ENCODE data around the gene C10orf120. TPM values are rescaled to one million over a fixed set of nuclear protein-coding genes. Genes with fewer than 3 reads are reported as not detected.

Gene C10orf120
- total and polyA plus RNA-seq, 9 donors, result not detected

GRCh38 chr10:122706947-122707346 lies 7.3 kb upstream of the C10orf120 start:
- peaks cover 4% of the 10 kb centered on the region for H3K27me3 ChIP-seq (ENCODE audit: control insufficient read depth, insufficient read depth, low read length)
- H3K9me3 ChIP-seq (replicated peaks; ENCODE audit: control insufficient read depth, low read depth, low read length), result no peaks in the 10 kb centered on the region
- no CpG with 5 or more reads among the region's 4 CpGs for WGBS (ENCODE audit: insufficient coverage)
- no peaks in the 10 kb centered on the region for H3K4me1 ChIP-seq (ENCODE audit: control insufficient read depth, insufficient read depth, low read length)
- H3K4me3 ChIP-seq (ENCODE audit: low read length), result no peak overlapping the region
- no peak for DNase-seq
- no peaks in the 10 kb centered on the region for H3K36me3 ChIP-seq (ENCODE audit: control insufficient read depth, insufficient read depth, low read length)
- no peak overlapping the region for H3K27ac ChIP-seq (ENCODE audit: low read length)

- H3K27me3 ChIP-seq (ENCODE audit: control insufficient read depth, insufficient read depth, low read length), result peaks cover 4% of the 10 kb centered on the region
- no peaks in the 10 kb centered on the region for H3K4me1 ChIP-seq (ENCODE audit: control insufficient read depth, insufficient read depth, low read length)
- WGBS (ENCODE audit: insufficient coverage), result no CpG with 5 or more reads among the region's 2 CpGs
- no peak overlapping the region for H3K27ac ChIP-seq (ENCODE audit: low read length)
- DNase-seq, result peak; percentile 5
- no peaks in the 10 kb centered on the region for H3K36me3 ChIP-seq (ENCODE audit: control insufficient read depth, insufficient read depth, low read length)
- no peaks in the 10 kb centered on the region for H3K9me3 ChIP-seq (replicated peaks; ENCODE audit: control insufficient read depth, low read depth, low read length)
- no peak overlapping the region for H3K4me3 ChIP-seq (ENCODE audit: low read length)
Observed at GRCh38 chr10:122706467-122706866, 6.8 kb upstream of the C10orf120 start.

- no peaks in the 10 kb centered on the region for H3K9me3 ChIP-seq (replicated peaks; ENCODE audit: control insufficient read depth, low read depth, low read length)
- no peaks in the 10 kb centered on the region for H3K36me3 ChIP-seq (ENCODE audit: control insufficient read depth, insufficient read depth, low read length)
- H3K4me3 ChIP-seq (ENCODE audit: low read length), result no peak overlapping the region
- WGBS (ENCODE audit: insufficient coverage), result 55% methylated on average over 6 of the region's 9 CpGs
- H3K27ac ChIP-seq (ENCODE audit: low read length), result no peak overlapping the region
- no peaks in the 10 kb centered on the region for H3K4me1 ChIP-seq (ENCODE audit: control insufficient read depth, insufficient read depth, low read length)
- DNase-seq, result peak; percentile 19
- H3K27me3 ChIP-seq (ENCODE audit: control insufficient read depth, insufficient read depth, low read length), result peaks cover 4% of the 10 kb centered on the region
Observed at GRCh38 chr10:122703483-122704448, 4.1 kb upstream of the C10orf120 start.

- no peaks in the 10 kb centered on the region for H3K36me3 ChIP-seq (ENCODE audit: control insufficient read depth, insufficient read depth, low read length)
- no peak overlapping the region for H3K4me3 ChIP-seq (ENCODE audit: low read length)
- no peaks in the 10 kb centered on the region for H3K4me1 ChIP-seq (ENCODE audit: control insufficient read depth, insufficient read depth, low read length)
- no CpG with 5 or more reads among the region's 2 CpGs for WGBS (ENCODE audit: insufficient coverage)
- DNase-seq, result no peak
- H3K27me3 ChIP-seq (ENCODE audit: control insufficient read depth, insufficient read depth, low read length), result peaks cover 4% of the 10 kb centered on the region
- H3K27ac ChIP-seq (ENCODE audit: low read length), result no peak overlapping the region
- H3K9me3 ChIP-seq (replicated peaks; ENCODE audit: control insufficient read depth, low read depth, low read length), result no peaks in the 10 kb centered on the region
Observed at GRCh38 chr10:122702275-122702674, 2.6 kb upstream of the C10orf120 start.

GRCh38 chr10:122701652-122702051 lies 2.0 kb upstream of the C10orf120 start:
- no peak for DNase-seq
- Histone ChIP-seq H3K27me3 (ENCODE audit: control insufficient read depth, insufficient read depth, low read length) (peaks cover 4% of the 10 kb centered on the region), H3K9me3 (replicated peaks; ENCODE audit: control insufficient read depth, low read depth, low read length) (no peaks in the 10 kb centered on the region), H3K4me1 (ENCODE audit: control insufficient read depth, insufficient read depth, low read length) (no peaks in the 10 kb centered on the region), H3K36me3 (ENCODE audit: control insufficient read depth, insufficient read depth, low read length) (no peaks in the 10 kb centered on the region), H3K27ac (ENCODE audit: low read length) (no peak overlapping the region), H3K4me3 (ENCODE audit: low read length) (no peak overlapping the region)
- WGBS (ENCODE audit: insufficient coverage), result 67% methylated on average over 1 of the region's 2 CpGs

- H3K27me3 ChIP-seq (ENCODE audit: control insufficient read depth, insufficient read depth, low read length), result peaks cover 2% of the 10 kb centered on the region
- no CpG with 5 or more reads among the region's 1 CpG for WGBS (ENCODE audit: insufficient coverage)
- H3K9me3 ChIP-seq (replicated peaks; ENCODE audit: control insufficient read depth, low read depth, low read length), result no peaks in the 10 kb centered on the region
- no peak overlapping the region for H3K27ac ChIP-seq (ENCODE audit: low read length)
- H3K36me3 ChIP-seq (ENCODE audit: control insufficient read depth, insufficient read depth, low read length), result no peaks in the 10 kb centered on the region
- H3K4me3 ChIP-seq (ENCODE audit: low read length), result no peak overlapping the region
- DNase-seq, result no peak
- H3K4me1 ChIP-seq (ENCODE audit: control insufficient read depth, insufficient read depth, low read length), result no peaks in the 10 kb centered on the region
Observed at GRCh38 chr10:122696687-122697086, 3.0 kb downstream of the C10orf120 start.

GRCh38 chr10:122692744-122693143 lies 6.9 kb downstream of the C10orf120 start:
- no peak overlapping the region for H3K27ac ChIP-seq (ENCODE audit: low read length)
- no peaks in the 10 kb centered on the region for H3K27me3 ChIP-seq (ENCODE audit: control insufficient read depth, insufficient read depth, low read length)
- 67% methylated on average over 2 of the region's 5 CpGs for WGBS (ENCODE audit: insufficient coverage)
- H3K9me3 ChIP-seq (replicated peaks; ENCODE audit: control insufficient read depth, low read depth, low read length), result no peaks in the 10 kb centered on the region
- DNase-seq, result no peak
- no peaks in the 10 kb centered on the region for H3K36me3 ChIP-seq (ENCODE audit: control insufficient read depth, insufficient read depth, low read length)
- no peaks in the 10 kb centered on the region for H3K4me1 ChIP-seq (ENCODE audit: control insufficient read depth, insufficient read depth, low read length)
- H3K4me3 ChIP-seq (ENCODE audit: low read length), result no peak overlapping the region

GRCh38 chr10:122689146-122689820 lies 10.4 kb downstream of the C10orf120 start:
- DNase-seq, result no peak
- no CpG with 5 or more reads among the region's 6 CpGs for WGBS (ENCODE audit: insufficient coverage)
- Histone ChIP-seq H3K27ac (ENCODE audit: low read length) (no peak overlapping the region), H3K9me3 (replicated peaks; ENCODE audit: control insufficient read depth, low read depth, low read length) (no peaks in the 10 kb centered on the region), H3K36me3 (ENCODE audit: control insufficient read depth, insufficient read depth, low read length) (no peaks in the 10 kb centered on the region), H3K4me3 (ENCODE audit: low read length) (no peak overlapping the region), H3K4me1 (ENCODE audit: control insufficient read depth, insufficient read depth, low read length) (no peaks in the 10 kb centered on the region), H3K27me3 (ENCODE audit: control insufficient read depth, insufficient read depth, low read length) (no peaks in the 10 kb centered on the region)

GRCh38 chr10:122688293-122688989 lies 11.2 kb downstream of the C10orf120 start:
- 58% methylated on average over 5 of the region's 6 CpGs for WGBS (ENCODE audit: insufficient coverage)
- H3K27ac ChIP-seq (ENCODE audit: low read length), result no peak overlapping the region
- no peaks in the 10 kb centered on the region for H3K36me3 ChIP-seq (ENCODE audit: control insufficient read depth, insufficient read depth, low read length)
- no peak overlapping the region for H3K4me3 ChIP-seq (ENCODE audit: low read length)
- DNase-seq, result peak; percentile 32
- peaks cover 2% of the 10 kb centered on the region for H3K27me3 ChIP-seq (ENCODE audit: control insufficient read depth, insufficient read depth, low read length)
- H3K4me1 ChIP-seq (ENCODE audit: control insufficient read depth, insufficient read depth, low read length), result no peaks in the 10 kb centered on the region
- no peaks in the 10 kb centered on the region for H3K9me3 ChIP-seq (replicated peaks; ENCODE audit: control insufficient read depth, low read depth, low read length)

- no peaks in the 10 kb centered on the region for H3K36me3 ChIP-seq (ENCODE audit: control insufficient read depth, insufficient read depth, low read length)
- WGBS (ENCODE audit: insufficient coverage), result no CpG with 5 or more reads among the region's 5 CpGs
Observed at GRCh38 chr10:122682522-122682921, 17.1 kb downstream of the C10orf120 start.

More at GRCh38 chr10:122682522-122682921, 17.1 kb downstream of the C10orf120 start:
- H3K4me1 ChIP-seq (ENCODE audit: control insufficient read depth, insufficient read depth, low read length), result no peaks in the 10 kb centered on the region
- no peak for DNase-seq
- H3K27me3 ChIP-seq (ENCODE audit: control insufficient read depth, insufficient read depth, low read length), result peaks cover 2% of the 10 kb centered on the region
- H3K27ac ChIP-seq (ENCODE audit: low read length), result no peak overlapping the region
- H3K9me3 ChIP-seq (replicated peaks; ENCODE audit: control insufficient read depth, low read depth, low read length), result no peaks in the 10 kb centered on the region
- H3K4me3 ChIP-seq (ENCODE audit: low read length), result no peak overlapping the region

All from muscle of leg (tissue), 11 donors.